ENCODE results near the gene ARRB1. TPM values are rescaled to one million over a fixed set of nuclear protein-coding genes. Genes with fewer than 3 reads are reported as not detected.
"Not testable (repeated sequence)": the region's sequence is repeated elsewhere in the genome, so short reads cannot be mapped to it uniquely, and the experiment has no call there.

Gene ARRB1
- polyA plus RNA-seq, 3 donors, result 28.2 to 36.6 (median 35.8) TPM

- 40 to 75% (median 49%) methylated on average over 11 of the region's 11 CpGs for WGBS, 3 donors
- H3K27ac ChIP-seq (ENCODE audit: low read depth, low read length), result no peak overlapping the region
These were observed 4.4 kb downstream of the ARRB1 start for GRCh38 chr11:75346912-75347647.

- H3K27ac ChIP-seq (ENCODE audit: low read depth, low read length), result no peak overlapping the region
- WGBS, 3 donors, result 94 to 97% (median 95%) methylated on average over 4 of the region's 4 CpGs
These were observed 5.2 kb downstream of the ARRB1 start for GRCh38 chr11:75346296-75346695.

- WGBS, 3 donors, result 64 to 87% (median 66%) methylated on average over 8 of the region's 8 CpGs
- H3K27ac ChIP-seq (ENCODE audit: low read depth, low read length), result no peak overlapping the region
These were observed 5.9 kb downstream of the ARRB1 start for GRCh38 chr11:75345455-75346160.

- 63 to 77% (median 67%) methylated on average over 11 of the region's 11 CpGs for WGBS, 3 donors
- H3K27ac ChIP-seq (ENCODE audit: low read depth, low read length), result no peak overlapping the region
These were observed 6.6 kb downstream of the ARRB1 start for GRCh38 chr11:75344761-75345454.

GRCh38 chr11:75344186-75344585, 7.3 kb downstream of the ARRB1 start:
- WGBS, 3 donors, result 60 to 83% (median 80%) methylated on average over 3 of the region's 3 CpGs
- H3K27ac ChIP-seq (ENCODE audit: low read depth, low read length), result no peak overlapping the region

- H3K27ac ChIP-seq (ENCODE audit: low read depth, low read length), result no peak overlapping the region
- WGBS, 3 donors, result 29 to 51% (median 42%) methylated on average over 12 of the region's 12 CpGs
These were observed 8.2 kb downstream of the ARRB1 start for GRCh38 chr11:75342966-75343870.

GRCh38 chr11:75342231-75342918, 9.1 kb downstream of the ARRB1 start:
- no peak overlapping the region for H3K27ac ChIP-seq (ENCODE audit: low read depth, low read length)
- 61 to 68% (median 64%) methylated on average over 15 of the region's 15 CpGs for WGBS, 3 donors

- WGBS, 3 donors, result 24 to 46% (median 35%) methylated on average over 3 to 5 of the region's 5 CpGs
- H3K27ac ChIP-seq (ENCODE audit: low read depth, low read length), result no peak overlapping the region
These were observed 9.8 kb downstream of the ARRB1 start for GRCh38 chr11:75341612-75342011.

- H3K27ac ChIP-seq (ENCODE audit: low read depth, low read length), result no peak overlapping the region
- WGBS, 3 donors, result 17 to 24% (median 23%) methylated on average over 14 of the region's 14 CpGs
These were observed 11.6 kb downstream of the ARRB1 start for GRCh38 chr11:75339685-75340409.

- H3K27ac ChIP-seq (ENCODE audit: low read depth, low read length), result peak overlapping the region; percentile 71
- WGBS, 3 donors, result 52 to 54% (median 53%) methylated on average over 8 of the region's 8 CpGs
These were observed 12.8 kb downstream of the ARRB1 start for GRCh38 chr11:75338516-75339208.

GRCh38 chr11:75337195-75337654, 14.2 kb downstream of the ARRB1 start:
- WGBS, 3 donors, result 15 to 54% (median 15%) methylated on average over 6 of the region's 6 CpGs
- H3K27ac ChIP-seq (ENCODE audit: low read depth, low read length), result no peak overlapping the region

- no peak overlapping the region for H3K27ac ChIP-seq (ENCODE audit: low read depth, low read length)
- 61 to 92% (median 67%) methylated on average over 11 of the region's 11 CpGs for WGBS, 3 donors
These were observed 16.5 kb downstream of the ARRB1 start for GRCh38 chr11:75334976-75335375.

GRCh38 chr11:75334402-75334891, 17.0 kb downstream of the ARRB1 start:
- 73 to 90% (median 76%) methylated on average over 2 of the region's 2 CpGs for WGBS, 3 donors
- no peak overlapping the region for H3K27ac ChIP-seq (ENCODE audit: low read depth, low read length)

- WGBS, 3 donors, result 72 to 84% (median 79%) methylated on average over 7 of the region's 7 CpGs
- H3K27ac ChIP-seq (ENCODE audit: low read depth, low read length), result no peak overlapping the region
These were observed 17.7 kb downstream of the ARRB1 start for GRCh38 chr11:75333807-75334140.

GRCh38 chr11:75333022-75333806, 18.2 kb downstream of the ARRB1 start:
- H3K27ac ChIP-seq (ENCODE audit: low read depth, low read length), result no peak overlapping the region
- WGBS, 3 donors, result 68 to 69% (median 69%) methylated on average over 8 of the region's 8 CpGs

- 88 to 91% (median 90%) methylated on average over 9 of the region's 9 CpGs for WGBS, 3 donors
- H3K27ac ChIP-seq (ENCODE audit: low read depth, low read length), result not testable (repeated sequence)
These were observed 19.7 kb downstream of the ARRB1 start for GRCh38 chr11:75331761-75332160.
